Subcutaneous adipose tissue (tissue), 4 donors: ENCODE results near the gene NFATC2IP. TPM values are rescaled to one million over a fixed set of nuclear protein-coding genes. Genes with fewer than 3 reads are reported as not detected.

Source experiments
- total RNA-seq, 4 donors: library from RNA; depleted of rRNA; stranded (reverse); fragments of >200 nt; gene quantifications; one replicate each; pipeline ENCODE4 v1.1.0, GENCODE V29; 2016
- TF ChIP-seq, protein P1 (sequence below): fragments of 450-650 bp; IDR thresholded peaks from one replicate; pipeline ENCODE4 v1.5.1; 2016; ENCODE audit warnings: low read depth, mild to moderate bottlenecking, control low read depth, antibody characterized with exemption, moderate library complexity

The NFATC2IP gene
- total RNA-seq, 4 donors from 2014 or later = 18.2 to 33.5 (median 23.8) TPM

DNA sequence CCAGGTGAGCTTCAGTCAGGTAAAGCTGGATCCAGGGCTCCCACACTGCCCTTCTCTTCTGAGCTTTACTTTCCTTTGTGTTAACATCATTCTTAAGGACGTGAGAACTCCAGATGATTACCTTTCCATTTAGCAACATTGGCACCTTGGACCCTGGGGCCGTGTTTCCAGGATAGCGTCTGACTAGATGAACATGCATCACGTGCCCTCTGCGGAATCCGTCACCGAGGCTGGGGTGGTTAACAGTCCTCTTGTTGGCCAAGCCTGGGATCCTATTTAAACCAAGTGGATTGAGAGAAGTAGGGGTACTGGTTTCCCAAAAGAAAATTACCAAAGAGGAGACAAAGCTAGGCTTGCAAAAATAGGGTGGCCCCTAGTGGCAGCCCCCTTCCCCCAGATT, 30.2 kb downstream of the NFATC2IP start:
- TF ChIP-seq, protein P1, sequence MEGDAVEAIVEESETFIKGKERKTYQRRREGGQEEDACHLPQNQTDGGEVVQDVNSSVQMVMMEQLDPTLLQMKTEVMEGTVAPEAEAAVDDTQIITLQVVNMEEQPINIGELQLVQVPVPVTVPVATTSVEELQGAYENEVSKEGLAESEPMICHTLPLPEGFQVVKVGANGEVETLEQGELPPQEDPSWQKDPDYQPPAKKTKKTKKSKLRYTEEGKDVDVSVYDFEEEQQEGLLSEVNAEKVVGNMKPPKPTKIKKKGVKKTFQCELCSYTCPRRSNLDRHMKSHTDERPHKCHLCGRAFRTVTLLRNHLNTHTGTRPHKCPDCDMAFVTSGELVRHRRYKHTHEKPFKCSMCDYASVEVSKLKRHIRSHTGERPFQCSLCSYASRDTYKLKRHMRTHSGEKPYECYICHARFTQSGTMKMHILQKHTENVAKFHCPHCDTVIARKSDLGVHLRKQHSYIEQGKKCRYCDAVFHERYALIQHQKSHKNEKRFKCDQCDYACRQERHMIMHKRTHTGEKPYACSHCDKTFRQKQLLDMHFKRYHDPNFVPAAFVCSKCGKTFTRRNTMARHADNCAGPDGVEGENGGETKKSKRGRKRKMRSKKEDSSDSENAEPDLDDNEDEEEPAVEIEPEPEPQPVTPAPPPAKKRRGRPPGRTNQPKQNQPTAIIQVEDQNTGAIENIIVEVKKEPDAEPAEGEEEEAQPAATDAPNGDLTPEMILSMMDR = no peak

DNA sequence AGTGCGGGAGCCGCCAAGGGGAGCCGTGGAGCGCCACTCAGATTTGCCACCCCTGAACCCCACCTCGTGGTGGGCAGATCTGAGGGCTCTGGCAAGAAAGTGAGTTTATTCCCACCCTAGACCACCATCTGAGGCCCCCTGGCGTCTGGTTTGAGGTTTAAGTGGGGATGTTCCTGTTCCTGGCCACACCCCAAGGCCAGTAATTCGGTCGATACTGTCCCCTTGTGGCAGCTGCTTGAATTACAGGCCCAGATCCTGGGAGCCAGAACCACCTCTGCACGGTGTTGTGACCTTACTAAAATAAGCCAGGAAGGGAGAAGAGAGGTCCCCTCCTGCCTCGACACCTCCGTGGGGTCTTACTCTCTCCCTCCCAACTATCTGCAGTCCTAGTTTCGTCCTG, 30.8 kb downstream of the NFATC2IP start:
- TF ChIP-seq, protein P1 = no peak

DNA sequence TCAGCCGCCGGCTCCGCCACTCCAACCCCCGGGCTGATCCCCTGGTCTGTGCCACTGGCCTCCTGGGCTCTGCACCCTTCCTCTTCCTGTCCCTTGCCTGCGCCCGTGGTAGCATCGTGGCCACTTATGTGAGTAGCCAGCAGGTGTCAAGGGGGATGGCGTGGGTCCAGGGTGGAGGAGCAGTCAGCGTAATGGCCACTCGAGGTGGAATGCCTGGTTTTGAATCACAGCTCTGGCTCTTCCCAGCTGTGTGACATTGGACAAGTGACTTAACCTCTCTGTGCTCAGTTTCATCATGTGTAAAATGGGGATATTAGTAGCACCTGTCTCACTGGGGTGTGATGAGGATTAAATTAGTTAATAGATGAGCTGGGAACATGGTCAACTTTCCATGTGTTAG, 31.7 kb downstream of the NFATC2IP start:
- TF ChIP-seq, protein P1 = no peak

DNA sequence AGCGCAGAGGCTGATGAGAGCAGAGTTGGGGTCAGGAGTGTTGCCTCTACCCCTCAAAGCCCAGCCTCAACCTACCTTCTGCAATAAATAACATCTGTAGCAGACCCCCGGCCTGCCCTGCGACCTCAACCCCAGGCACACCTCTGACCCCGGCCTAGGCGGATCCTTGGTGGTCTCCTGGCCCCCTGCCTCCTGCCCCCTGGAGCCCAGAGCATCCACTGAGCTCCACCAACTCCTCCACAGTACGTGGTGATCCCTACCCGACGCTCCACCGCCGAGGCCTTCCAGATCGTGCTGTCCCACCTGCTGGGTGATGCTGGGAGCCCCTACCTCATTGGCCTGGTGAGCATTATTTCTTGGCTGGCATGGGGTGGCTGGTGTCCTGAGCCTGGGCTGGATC, 32.2 kb downstream of the NFATC2IP start:
- TF ChIP-seq, protein P1 = no peak

DNA sequence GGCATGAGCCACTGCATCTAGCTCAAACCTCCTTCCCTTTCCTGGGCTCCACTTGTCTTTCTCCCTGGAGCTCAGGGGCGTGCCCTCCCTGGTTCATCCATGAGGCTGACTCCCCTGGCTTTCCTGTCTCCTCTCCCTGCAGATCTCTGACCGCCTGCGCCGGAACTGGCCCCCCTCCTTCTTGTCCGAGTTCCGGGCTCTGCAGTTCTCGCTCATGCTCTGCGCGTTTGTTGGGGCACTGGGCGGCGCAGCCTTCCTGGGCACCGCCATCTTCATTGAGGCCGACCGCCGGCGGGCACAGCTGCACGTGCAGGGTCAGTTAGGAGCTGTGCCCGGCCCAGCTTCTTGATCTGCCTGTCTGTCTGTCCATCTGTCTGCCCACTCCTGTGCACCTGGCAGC, 32.9 kb downstream of the NFATC2IP start:
- TF ChIP-seq, protein P1 = no peak

DNA sequence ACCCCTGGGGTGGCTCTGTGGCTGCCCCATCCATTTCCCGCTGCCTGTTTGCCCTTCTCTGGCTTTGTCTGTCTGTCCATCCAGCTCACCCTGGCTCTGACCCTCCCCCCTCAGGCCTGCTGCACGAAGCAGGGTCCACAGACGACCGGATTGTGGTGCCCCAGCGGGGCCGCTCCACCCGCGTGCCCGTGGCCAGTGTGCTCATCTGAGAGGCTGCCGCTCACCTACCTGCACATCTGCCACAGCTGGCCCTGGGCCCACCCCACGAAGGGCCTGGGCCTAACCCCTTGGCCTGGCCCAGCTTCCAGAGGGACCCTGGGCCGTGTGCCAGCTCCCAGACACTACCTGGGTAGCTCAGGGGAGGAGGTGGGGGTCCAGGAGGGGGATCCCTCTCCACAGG, 33.4 kb downstream of the NFATC2IP start:
- TF ChIP-seq, protein P1 = no peak

DNA sequence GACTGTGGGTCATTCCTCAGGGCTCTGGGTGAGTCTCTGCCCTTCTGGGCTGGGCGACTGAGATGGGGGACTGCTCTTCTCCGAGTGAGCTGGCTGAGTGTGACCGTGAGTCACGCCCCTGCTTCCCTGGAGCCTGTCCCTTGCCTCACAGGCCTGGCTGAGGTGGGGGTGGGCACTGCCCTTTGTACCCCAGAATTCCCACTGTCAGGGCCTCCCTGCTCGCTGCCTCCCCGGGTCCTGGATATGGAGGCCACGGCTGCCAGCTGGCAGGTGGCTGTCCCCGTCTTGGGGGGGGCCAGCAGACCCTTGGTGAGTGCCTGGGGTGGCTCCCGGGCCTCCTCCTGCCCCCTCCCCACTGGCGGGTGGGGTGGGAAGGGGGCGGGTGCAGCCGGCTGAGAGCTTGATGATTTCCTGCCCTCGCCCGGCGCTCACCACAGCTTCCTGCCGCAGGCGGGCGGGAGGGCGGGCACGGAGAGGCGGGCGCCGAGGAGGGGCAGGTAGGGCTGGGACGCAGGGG, 33.9 kb downstream of the NFATC2IP start, which contains the start of gene LAT:
Gene LAT (plus strand): TSS at position 434 of the 517 bp plus-strand sequence. CDS start 366 bp downstream, outside the sequence.
- TF ChIP-seq, protein P1 = no peak
